Activated T-cell treated with anti-CD3 and anti-CD28 coated beads for 48 hours (primary cell): ENCODE results near the gene TBC1D5.

Experiments
- DNase-seq: peaks from one replicate; pipeline ENCODE4 v3.0.0-alpha.2; 2020; ENCODE audit warnings: low read depth

Gene TBC1D5

DNA sequence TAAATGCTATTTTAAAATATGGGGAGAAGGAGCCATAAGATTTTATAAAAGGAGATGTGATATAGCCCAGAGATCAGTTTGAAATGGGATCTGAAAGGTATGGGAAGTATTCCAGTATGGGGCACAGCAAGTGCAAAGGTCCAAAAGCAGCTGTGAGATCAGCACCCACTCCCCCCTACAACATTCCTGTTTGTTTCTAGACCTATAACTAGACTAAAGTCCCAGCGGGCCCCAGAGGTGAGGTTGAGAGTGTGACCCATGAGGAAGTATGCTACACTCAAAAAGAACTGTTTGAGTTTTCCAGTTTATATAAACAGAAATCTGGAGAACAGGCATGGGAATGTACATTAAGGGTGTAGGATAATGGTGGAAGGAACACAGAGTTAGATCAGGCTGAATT, 152.5 kb downstream of the TBC1D5 start:
- no peak for DNase-seq

DNA sequence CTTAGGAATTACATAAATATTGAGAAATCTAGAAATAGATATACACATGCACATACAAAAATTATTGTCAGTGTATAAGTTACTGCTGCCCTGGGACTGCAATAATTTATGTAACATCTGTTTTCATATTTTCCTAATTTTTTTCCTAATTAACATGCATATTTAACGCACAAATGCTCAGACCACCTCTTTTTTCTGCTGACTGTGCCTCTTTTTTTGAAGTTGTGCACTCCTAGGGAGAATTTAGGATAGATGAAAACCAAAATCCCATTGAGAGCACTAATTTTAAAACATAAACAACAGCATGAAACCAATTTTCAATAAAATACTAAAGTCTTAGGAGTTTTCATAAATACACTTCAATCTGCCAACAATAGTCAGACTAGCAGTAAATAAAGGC, 154.0 kb downstream of the TBC1D5 start:
- no peak for DNase-seq

DNA sequence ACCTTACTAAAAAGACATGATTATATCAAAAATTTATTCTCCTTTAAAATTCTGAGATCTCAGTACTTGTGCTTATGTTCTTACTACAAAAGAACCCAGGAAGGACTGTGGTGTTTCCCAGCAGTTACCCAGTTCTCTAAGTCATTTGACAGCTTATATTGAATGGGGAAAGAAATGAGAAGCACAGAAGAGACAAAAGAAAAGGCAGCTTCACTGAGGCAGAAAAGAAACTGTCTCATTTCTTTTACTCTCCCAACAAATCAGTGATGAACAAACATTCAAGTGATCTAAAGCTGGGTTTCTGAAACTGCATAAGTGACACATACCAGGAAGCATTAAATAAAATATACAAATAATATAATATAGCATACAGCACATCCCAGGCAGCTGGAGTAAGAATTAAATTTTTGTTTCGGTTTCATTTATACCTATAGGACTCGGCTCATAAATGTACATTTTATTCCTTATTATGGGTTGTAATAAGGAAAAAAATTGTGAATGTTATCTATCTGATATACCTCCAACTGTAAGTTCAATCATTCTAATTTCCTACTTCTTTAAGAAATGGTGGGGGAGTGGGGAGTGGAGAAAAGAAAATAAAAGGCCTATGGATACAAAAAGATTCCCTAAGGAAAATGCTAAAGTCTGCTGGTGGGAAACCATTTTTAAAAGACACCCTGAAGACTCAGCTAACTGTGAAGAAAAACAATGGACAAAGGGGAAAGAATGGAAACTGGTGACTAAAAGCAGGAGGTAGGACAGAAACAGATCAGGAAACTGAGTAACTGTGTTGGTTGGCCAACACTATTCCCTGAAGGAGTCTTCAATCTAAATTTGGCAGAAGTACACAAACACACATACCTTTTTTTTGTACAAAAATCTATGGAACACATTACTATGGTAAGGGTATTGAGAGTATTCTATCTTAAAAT, 156.8 kb downstream of the TBC1D5 start:
- no peak for DNase-seq

DNA sequence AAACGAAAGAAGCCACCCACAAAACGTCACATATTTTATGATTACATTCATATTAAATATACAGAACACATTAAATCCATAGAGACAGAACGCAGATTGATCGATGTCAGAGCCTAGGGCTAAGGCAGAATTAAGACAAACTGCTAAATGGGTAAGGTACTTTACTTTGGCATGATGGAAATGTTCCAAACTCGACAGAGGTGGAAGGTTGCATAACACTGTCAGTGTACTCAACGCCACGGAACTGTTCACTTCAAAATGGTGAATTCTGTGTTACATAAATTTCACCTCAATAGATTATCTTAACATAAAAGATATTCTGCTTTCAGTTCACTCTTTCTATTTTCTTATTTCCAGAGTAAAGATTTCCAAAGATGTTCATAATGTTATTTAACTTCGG, 158.4 kb downstream of the TBC1D5 start:
- no peak for DNase-seq

DNA sequence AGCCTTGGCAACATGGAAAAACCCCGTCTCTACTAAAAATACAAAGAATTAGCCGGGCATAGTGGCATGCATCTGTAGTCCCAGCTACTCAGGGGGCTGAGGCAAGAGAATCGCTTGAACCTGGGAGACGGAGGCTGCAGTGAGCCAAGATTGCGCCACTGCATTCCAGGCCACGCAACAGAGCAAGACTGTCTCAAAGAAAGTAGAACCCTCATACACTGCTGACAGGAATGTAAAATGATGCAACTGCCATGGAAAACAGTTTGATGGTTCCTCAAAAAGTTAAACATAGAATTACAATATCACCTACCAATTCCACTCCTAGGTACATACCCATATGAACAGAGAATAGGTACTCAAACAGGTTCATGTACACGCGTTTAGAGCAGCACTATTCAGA, 158.9 kb downstream of the TBC1D5 start:
- no peak for DNase-seq

DNA sequence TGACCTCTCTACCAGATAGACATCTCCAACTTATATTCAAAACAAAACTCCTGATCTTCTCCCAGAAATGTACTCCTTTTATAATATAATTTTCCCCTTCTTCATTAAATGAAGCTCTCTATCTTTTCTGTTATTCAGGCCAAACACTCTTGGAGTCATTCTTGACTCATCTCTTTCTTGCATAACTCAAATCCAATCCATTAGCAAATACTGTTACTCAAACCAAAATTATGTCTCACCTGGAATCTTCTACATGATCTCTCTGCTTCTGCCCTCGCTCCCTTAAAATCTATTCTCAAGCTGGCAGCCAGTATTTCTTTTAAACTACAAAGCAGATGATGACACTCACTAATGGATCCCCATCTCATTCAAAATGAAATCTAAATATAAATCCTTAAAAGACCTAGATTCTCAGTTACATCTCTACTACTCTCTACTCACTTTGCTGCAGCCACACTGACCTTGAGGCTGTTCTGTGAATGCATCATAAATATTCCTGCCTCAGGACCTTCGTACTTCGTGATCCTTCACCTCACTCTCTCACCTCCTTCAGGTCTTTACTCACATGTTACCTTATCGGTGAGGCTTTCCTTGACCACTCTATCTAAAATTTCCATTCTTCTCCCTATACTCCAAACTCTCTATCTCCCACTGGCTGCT, 160.9 kb downstream of the TBC1D5 start:
- no peak for DNase-seq

DNA sequence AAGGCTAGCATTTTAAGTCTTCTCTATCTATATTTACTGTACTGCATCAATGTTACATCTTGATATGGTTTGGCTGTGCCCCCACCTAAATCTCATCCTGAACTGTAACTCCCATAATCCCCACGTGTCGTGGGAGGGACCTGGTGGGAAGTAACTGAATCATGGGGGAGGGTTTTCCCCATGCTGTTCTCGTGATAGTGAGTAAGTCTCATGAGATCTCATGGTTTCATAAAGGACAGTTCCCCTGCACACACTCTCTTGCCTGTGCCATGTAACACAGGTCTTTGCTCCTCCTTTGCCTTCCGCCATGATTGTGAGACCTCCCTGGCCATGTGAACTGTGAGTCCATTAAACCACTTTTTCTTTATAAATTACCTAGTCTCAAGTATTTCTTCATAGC, 161.5 kb downstream of the TBC1D5 start:
- no peak for DNase-seq

DNA sequence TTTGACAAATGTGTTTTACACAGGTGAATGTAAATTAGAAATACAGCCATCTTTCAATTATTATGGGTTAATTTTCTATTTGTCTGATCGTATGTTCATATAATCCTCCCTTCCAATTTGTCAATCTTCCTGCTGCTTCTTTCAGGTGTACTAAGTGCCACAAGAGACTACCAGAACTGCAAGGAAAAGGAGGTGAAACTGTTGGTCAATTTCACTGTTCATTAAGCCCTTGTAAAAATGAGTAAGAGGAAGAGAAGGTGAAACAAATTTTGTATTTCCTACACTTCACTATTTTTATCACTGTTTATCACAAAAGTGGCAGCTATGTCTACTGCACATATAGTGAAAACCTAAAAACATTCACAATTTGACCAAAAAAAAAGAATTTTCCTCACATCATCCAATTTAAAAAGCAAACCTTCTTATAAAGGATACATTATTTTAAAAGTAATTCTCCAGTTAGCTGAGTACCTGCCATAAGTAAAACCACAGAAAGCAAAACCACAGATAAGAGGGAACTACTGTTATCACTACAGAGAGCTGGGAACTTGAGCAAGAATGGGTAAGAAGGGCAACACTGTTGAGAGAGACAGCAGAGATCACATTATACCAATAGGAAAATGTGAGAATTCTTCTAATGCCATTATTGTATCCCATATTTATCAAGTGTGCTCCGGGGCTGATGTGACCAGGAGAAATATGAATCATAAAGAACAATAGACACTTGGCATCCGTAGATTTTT, 163.0 kb downstream of the TBC1D5 start:
- no peak for DNase-seq

DNA sequence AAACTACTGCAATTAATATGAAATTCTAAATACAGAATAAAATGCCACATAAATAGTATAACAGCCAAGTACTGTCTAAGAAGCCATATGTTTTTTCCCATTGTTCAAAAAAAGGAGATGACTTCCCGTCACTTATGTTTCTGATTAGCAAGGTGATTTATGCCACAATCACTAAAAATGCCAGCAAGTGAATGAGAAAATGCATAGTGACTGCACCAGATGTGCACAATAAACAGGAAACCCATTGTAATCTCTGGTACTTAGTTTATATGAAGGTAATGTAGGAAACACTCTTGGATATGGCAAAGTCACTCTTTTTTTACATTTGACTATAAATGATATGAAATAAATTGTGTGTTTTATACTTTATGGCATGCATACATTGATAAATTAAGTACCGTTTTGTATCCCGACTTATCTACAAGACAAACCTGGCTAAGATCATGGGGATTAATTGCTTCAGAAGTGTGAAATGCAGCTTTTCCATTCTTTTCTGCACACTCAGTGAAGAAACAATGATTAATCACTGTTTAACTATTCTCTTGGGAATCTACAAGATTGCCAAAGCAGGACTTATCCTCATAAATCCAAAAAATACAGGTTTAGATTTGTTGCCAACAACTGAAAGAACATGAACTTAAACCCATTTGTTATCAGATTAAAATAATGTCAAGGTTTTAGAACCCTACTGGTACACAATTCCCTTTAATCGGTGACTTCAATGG, 164.5 kb downstream of the TBC1D5 start:
- no peak for DNase-seq

DNA sequence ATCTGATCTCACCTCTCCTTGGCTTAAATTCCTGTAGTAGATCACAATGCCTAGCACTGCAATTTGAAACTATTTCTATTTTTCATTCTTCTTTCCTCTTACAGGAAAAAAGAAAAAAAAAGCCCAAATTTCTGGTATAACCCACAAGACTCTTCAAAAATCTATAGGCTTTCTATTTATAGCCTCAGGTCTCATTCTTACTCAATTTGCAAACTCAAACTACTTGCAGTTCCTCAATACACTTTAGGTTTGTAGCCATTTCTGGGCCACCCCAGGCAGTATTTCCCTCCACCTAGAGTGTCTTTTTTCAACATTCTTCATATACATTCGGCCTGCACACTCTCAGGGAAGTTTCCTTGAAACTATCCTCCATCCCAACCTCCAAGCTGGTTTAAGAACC, 169.0 kb downstream of the TBC1D5 start:
- no peak for DNase-seq

DNA sequence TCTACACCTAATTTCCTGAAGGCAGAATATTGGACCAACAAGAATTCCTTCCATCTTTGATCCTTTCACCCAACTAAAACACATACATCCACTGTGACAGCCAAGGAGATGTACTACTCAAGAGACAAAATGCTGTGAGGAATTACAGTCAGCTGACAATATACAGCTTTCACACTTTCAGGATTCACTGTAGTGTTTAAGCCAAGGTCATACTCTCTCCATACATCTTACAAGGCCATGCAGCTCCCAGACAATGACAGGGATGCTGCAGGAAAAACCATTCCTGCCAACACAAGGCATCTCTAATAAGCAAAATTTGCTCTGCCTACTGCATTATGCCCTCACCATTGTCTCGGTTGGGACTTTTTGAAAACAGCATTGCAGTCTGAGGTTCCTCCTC, 170.7 kb downstream of the TBC1D5 start:
- no peak for DNase-seq

DNA sequence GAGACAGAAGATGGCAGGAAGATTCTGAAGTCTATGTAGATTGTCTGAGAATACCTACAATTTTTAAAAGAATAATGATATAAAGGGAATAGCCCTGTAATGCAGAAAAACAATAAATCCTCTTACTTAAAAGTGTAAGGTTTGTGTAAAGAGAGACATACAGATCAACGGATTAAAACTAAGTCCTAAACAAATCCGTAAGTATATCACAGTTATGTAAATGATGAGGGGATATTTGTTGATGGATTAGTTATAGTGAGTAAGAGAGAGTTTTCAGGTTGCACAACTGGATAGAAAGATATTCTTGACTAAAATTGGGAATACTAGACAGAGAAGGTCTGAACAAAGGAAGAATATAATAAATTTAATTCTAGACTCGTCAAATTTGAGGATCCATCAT, 179.6 kb downstream of the TBC1D5 start:
- DNase-seq, result no peak

DNA sequence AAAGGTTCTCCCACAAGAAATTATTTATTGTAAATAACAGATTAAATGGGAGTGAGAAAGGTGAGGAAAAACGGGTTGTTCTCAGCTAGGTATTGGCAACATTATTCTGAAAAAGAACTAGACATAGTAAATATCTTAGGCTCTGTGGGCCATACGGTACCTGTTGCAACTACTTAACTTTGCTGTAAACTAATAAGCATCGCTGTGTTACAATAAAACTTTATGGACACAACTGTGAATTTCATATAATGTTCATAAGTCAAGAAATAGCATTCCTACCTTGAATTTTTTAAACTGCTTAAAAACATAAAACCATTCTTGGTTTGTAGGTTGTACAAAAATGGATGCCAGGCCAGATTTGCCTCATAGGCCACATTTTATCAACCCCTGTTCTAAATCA, 183.9 kb downstream of the TBC1D5 start:
- DNase-seq, result no peak

DNA sequence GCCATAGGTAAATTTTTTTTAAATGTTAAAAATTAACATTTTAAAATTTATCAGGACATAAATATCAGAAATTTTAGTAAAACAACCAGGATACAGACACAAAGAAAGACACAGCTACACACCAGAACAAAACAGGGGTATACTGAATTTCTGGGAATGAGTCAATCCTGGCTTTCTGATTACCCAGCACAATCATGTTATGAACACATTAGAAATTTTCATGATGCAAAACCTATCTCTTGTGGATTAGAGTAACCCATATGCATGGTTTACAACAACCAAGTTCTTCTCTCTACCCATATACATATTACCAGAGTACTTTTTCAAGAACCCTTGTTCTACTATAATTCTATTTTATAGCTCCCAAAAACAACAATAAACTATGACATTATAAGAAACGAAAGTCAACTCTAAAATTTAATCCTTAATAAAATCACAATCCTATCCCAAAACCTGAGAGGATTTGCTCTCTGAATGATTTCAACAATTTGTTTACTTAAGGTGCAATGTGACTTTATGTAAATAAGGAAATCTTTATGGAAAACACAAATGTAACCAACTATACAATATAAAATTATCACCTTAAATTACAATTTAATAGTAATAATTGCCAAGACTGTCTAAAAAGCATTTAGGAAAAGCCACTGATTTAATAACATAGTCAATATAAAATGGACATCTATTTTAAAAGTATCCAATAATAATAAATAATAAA, 184.5 kb downstream of the TBC1D5 start:
- DNase-seq, result no peak

DNA sequence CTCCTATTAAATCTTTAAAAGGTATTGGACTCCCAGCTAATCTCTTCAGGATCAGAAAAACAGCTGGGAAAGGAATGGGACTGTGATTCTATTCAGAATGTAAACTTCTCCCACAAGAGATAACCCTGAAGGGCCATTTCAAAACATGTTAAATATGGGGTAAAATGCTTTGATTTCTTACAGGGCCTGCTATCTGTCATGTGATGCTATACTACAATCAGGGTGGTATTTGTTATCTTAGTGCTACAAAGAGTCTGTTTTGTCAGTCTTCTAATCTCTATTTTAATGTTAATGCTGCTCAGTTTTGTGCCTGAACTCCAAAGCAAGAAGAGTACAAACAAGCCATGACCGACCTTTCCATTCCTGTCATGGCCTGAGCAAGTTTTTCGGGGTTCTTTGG, 186.9 kb downstream of the TBC1D5 start:
- DNase-seq, result no peak

DNA sequence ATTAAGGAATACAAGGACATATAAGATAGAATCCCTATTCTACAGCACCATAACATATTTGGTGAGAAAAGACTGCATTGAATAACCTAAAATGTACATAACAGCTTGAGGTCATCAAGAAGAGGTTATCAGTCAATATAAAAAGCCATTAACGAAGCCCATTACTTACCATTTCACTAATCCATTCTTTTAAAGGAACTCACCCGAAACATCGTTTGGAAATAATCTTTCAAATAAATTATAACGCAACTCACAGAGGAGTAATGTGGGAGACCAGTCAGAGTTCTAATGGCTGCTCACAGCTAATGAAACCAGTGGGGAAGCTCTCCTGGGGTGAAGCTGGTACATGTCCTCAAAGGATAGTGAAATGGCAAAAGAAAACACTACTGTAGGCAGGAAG, 188.4 kb downstream of the TBC1D5 start:
- no peak for DNase-seq

DNA sequence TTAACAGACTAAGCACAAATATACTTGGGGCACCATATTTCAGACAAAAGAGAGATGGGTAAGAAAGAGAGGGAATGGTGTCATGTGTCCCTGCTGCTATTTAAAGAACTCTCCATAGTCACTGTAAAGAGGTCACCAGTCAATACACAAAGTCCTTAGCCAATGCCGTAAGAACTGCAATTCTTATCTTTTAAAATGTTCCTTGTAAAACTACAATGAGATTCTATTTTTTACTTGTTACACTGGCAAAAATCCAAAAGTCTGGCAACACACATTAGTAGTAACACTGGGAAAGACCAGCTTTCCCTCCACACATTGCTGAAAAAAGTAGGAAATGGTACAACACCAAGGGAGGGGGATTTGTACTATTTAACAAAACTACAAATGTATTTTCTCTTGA, 189.4 kb downstream of the TBC1D5 start:
- DNase-seq, result no peak

DNA sequence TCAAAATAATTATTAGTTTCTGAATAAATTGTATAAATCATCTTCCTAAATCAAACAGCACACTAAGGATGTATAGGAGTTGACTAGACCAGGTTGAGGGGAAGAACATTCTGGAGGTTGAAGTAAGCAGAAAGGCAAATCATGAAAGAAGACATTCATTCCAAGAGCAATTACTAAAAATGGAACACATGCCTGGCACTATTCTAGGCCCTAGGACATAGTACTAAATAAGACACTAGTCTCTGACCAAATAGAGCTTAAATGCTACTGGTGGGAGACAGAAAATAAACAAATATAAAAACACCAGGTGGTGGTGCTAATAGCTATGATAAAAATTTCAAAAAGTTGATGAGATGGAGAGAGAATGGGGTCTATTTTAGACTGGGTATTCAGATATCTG, 190.1 kb downstream of the TBC1D5 start:
- no peak for DNase-seq

DNA sequence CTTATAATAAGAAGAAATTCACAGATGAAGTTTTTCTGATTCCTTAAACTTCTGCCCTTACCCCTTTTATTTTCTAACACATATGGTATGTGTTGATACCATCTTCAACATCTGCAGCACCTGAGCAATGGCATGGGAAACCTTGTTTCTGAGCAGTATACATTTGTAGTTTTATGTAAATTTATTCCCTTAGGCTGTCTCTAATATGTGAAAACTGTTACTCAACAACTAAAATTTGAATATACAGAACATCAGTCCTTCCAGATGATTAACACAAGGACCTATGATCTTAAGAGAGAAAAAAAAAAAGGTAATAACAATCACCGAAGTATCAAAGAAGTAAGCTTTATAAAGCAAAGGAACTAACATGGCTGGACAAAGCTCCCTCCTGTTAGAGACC, 190.5 kb downstream of the TBC1D5 start:
- no peak for DNase-seq

DNA sequence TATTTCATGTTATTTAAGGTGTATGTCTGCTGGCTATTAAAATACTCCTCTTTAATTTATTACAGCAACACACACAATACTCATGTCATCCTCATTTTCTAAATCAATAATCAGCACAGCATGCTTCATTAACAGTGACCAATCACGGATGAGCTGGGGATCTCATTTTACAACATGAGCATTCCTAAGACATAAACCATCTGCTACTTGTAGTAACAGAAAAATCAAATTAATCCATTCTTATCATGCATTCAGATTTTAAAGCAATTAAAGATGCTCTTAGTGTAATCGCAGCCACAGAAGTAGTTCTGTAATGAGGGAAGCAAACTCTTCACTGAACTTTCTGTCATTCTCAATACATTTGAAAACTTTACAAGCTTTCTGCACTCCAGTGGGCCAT, 191.1 kb downstream of the TBC1D5 start:
- no peak for DNase-seq

DNA sequence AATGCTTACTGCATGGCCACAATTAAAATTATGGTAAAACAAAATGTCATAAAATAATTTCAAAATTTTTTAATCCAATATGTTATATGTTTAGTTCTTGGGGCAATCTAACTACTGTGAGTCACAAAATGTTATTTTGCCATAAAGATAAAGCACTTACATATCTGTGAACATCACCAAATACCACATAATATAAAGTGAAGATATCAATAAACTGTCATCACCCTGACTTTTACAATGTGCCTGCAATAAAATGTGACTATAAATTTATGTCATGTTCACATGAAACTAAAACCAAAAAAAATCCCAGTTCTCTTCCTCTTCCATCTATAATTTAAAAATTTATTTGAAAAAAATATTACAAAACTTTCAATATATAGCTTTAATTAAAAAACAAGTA, 191.8 kb downstream of the TBC1D5 start:
- no peak for DNase-seq
